ENCODE measurements around the gene PPP1R13B.
A peak's percentile ranks its signal among the peaks of the same experiment; 100 is the strongest.

The PPP1R13B gene

GRCh38 chr14:103847451-103848174 lies at the start of gene PPP1R13B:
Gene PPP1R13B, minus strand, starts transcription at chr14:103847575. Its CDS starts 268 bp downstream, at chr14:103847307.
- CTCF ChIA-PET, result interaction anchor here (1.7 kb wide), 1 partner anchor 53 kb away, joined by 5 read pairs; no protein-coding TSS in a partner anchor
- no peaks in the 10 kb centered on the region for H3K9me3 ChIP-seq (ENCODE audit: control insufficient read depth, insufficient read depth, low read depth, low read length)
- H3K4me1 ChIP-seq (ENCODE audit: control insufficient read depth, insufficient read depth, low read length), result peaks cover 11% of the 10 kb centered on the region
- POLR2A ChIA-PET, result interaction anchor here (0.6 to 1.0 kb wide), 3 partner anchors 9 to 47 kb away, joined by 3 to 4 read pairs (median 3); no protein-coding TSS in a partner anchor
- peak within 1 kb of the TSS; percentile 82 for H3K4me3 ChIP-seq (ENCODE audit: low read depth, low read length)
- peak within 1 kb of the TSS; percentile 85 for H3K27ac ChIP-seq (ENCODE audit: extremely low read depth, low read depth, low read length)
- no peaks in the 10 kb centered on the region; a peak in 1 of 3 replicates for H3K36me3 ChIP-seq (ENCODE audit: control insufficient read depth in 2 of 2, insufficient read depth in 1 of 2, low read length in 2 of 2)
- TF ChIP-seq, protein P1, sequence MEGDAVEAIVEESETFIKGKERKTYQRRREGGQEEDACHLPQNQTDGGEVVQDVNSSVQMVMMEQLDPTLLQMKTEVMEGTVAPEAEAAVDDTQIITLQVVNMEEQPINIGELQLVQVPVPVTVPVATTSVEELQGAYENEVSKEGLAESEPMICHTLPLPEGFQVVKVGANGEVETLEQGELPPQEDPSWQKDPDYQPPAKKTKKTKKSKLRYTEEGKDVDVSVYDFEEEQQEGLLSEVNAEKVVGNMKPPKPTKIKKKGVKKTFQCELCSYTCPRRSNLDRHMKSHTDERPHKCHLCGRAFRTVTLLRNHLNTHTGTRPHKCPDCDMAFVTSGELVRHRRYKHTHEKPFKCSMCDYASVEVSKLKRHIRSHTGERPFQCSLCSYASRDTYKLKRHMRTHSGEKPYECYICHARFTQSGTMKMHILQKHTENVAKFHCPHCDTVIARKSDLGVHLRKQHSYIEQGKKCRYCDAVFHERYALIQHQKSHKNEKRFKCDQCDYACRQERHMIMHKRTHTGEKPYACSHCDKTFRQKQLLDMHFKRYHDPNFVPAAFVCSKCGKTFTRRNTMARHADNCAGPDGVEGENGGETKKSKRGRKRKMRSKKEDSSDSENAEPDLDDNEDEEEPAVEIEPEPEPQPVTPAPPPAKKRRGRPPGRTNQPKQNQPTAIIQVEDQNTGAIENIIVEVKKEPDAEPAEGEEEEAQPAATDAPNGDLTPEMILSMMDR (tag by site-specific recombination; IDR thresholded peaks at IDR 0.05), result no peak
- TF ChIP-seq MEIS1 (CRISPR knock-in tag; IDR thresholded peaks at IDR 0.05; ENCODE audit: borderline replicate concordance) (no peak), ZNF707 (tag by site-specific recombination; IDR thresholded peaks at IDR 0.05) (no peak), KLF17 (tag by site-specific recombination; IDR thresholded peaks at IDR 0.05) (0 out of 2 replicates have a peak, but pooled peaks have one; percentile 17), KLF10 (tag by site-specific recombination; IDR thresholded peaks at IDR 0.05) (peak; percentile 76), ZNF121 (tag by site-specific recombination; IDR thresholded peaks at IDR 0.05) (no peak), AEBP2 (tag by site-specific recombination; IDR thresholded peaks at IDR 0.05; ENCODE audit: borderline replicate concordance) (no peak), ZNF114 (tag by site-specific recombination; IDR thresholded peaks at IDR 0.05) (no peak), ZNF202 (tag by site-specific recombination; IDR thresholded peaks at IDR 0.05; ENCODE audit: borderline replicate concordance) (no peak), ZNF768 (tag by site-specific recombination; IDR thresholded peaks at IDR 0.05) (no peak), YY2 (tag by site-specific recombination; IDR thresholded peaks at IDR 0.05) (no peak; the same call in 1 of the 2 replicates), ZNF654 (tag by site-specific recombination; IDR thresholded peaks at IDR 0.05; ENCODE audit: low read depth) (no peak), HOXC10 (CRISPR knock-in tag; IDR thresholded peaks at IDR 0.05) (no peak), REPIN1 (tag by site-specific recombination; IDR thresholded peaks at IDR 0.05; ENCODE audit: low read depth) (no peak), ZSCAN5A (tag by site-specific recombination; IDR thresholded peaks at IDR 0.05) (no peak), PRDM4 (tag by site-specific recombination; IDR thresholded peaks at IDR 0.05) (no peak), ZFHX2 (tag by site-specific recombination; conservative IDR thresholded peaks at IDR 0.05) (peak; percentile 73), ZNF24 (tag by site-specific recombination; IDR thresholded peaks at IDR 0.05) (no peak), ZSCAN30 (tag by site-specific recombination; IDR thresholded peaks at IDR 0.05) (peak; percentile 92), ZNF785 (tag by site-specific recombination; IDR thresholded peaks at IDR 0.05) (no peak), ZNF621 (tag by site-specific recombination; IDR thresholded peaks at IDR 0.05) (no peak), ZNF701 (tag by site-specific recombination; IDR thresholded peaks at IDR 0.05) (no peak), MZF1 (tag by site-specific recombination; IDR thresholded peaks at IDR 0.05; ENCODE audit: borderline replicate concordance) (no peak), ZNF837 (tag by site-specific recombination; IDR thresholded peaks at IDR 0.05) (no peak), ZXDB (tag by site-specific recombination; IDR thresholded peaks at IDR 0.05) (no peak), ZNF26 (tag by site-specific recombination; IDR thresholded peaks at IDR 0.05) (no peak)
- TF ChIP-seq, protein P2, sequence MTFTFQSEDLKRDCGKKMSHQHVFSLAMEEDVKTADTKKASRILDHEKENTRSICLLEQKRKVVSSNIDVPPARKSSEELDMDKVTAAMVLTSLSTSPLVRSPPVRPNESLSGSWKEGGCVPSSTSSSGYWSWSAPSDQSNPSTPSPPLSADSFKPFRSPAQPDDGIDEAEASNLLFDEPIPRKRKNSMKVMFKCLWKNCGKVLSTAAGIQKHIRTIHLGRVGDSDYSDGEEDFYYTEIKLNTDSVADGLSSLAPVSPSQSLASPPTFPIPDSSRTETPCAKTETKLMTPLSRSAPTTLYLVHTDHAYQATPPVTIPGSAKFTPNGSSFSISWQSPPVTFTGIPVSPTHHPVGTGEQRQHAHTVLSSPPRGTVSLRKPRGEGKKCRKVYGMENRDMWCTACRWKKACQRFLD (tag by site-specific recombination; IDR thresholded peaks at IDR 0.05), result no peak

Data from HEK293 (cell line).